ENCODE measurements around the gene IRAK3. TPM values are rescaled to one million over a fixed set of nuclear protein-coding genes. Genes with fewer than 3 reads are reported as not detected.

IRAK3 gene
- total RNA-seq, 6 donors from 2014 or later, result 33.8 to 65.0 (median 39.7) TPM

GRCh38 chr12:66241061-66242043 lies 52.3 kb downstream of the IRAK3 start:
- H3K9me3 ChIP-seq, result no peaks in the 10 kb centered on the region
- TF ChIP-seq EP300 (IDR thresholded peaks at IDR 0.05) (no peak), POLR2AphosphoS5 (IDR thresholded peaks at IDR 0.05) (peak in 1 of 2 donors; percentile 38), CTCF (IDR thresholded peaks at IDR 0.05) (no peak), POLR2A (IDR thresholded peaks at IDR 0.05) (no peak)
- peak in 1 of 2 donors; percentile 77 for ATAC-seq (ENCODE audit: low FRiP score in 2 of 2)
- H3K36me3 ChIP-seq, result peaks cover 0 to 58% (median 6%) of the 10 kb centered on the region in 4 donors
- no peak for DNase-seq
- no peaks in the 10 kb centered on the region for H3K27me3 ChIP-seq
- no peak overlapping the region for H3K4me3 ChIP-seq
- H3K27ac ChIP-seq, result peak overlapping the region; percentile 35 to 80 (median 58)
- peaks cover 0 to 6% (median 4%) of the 10 kb centered on the region in 4 donors for H3K4me1 ChIP-seq
- WGBS, 2 donors, result 67 to 76% methylated on average over 7 of the region's 7 CpGs

GRCh38 chr12:66242311-66242710 lies 53.3 kb downstream of the IRAK3 start:
- DNase-seq (no peak), ATAC-seq (ENCODE audit: low FRiP score in 2 of 2) (no peak)
- H3K9me3 ChIP-seq, result no peaks in the 10 kb centered on the region
- H3K27me3 ChIP-seq, result no peaks in the 10 kb centered on the region
- WGBS, 2 donors, result 75 to 78% methylated on average over 2 of the region's 2 CpGs
- H3K27ac ChIP-seq, result peak overlapping the region; percentile 35 to 80 (median 58)
- TF ChIP-seq POLR2AphosphoS5 (IDR thresholded peaks at IDR 0.05) (no peak), POLR2A (IDR thresholded peaks at IDR 0.05) (no peak), EP300 (IDR thresholded peaks at IDR 0.05) (no peak), CTCF (IDR thresholded peaks at IDR 0.05) (no peak)
- peaks cover 0 to 5% (median 0%) of the 10 kb centered on the region in 4 donors for H3K4me1 ChIP-seq
- peaks cover 0 to 68% (median 11%) of the 10 kb centered on the region in 4 donors for H3K36me3 ChIP-seq
- no peak overlapping the region for H3K4me3 ChIP-seq

GRCh38 chr12:66243911-66244310 lies 54.9 kb downstream of the IRAK3 start:
- Histone ChIP-seq H3K4me3 (no peak overlapping the region), H3K9me3 (no peaks in the 10 kb centered on the region), H3K36me3 (peaks cover 4 to 80% (median 21%) of the 10 kb centered on the region in 4 donors), H3K27me3 (no peaks in the 10 kb centered on the region), H3K4me1 (peaks cover 0 to 5% (median 0%) of the 10 kb centered on the region in 4 donors), H3K27ac (no peak overlapping the region)
- no peak for TF ChIP-seq EP300 (IDR thresholded peaks at IDR 0.05)
- no peak for TF ChIP-seq POLR2A (IDR thresholded peaks at IDR 0.05)
- TF ChIP-seq POLR2AphosphoS5 (IDR thresholded peaks at IDR 0.05), result no peak
- TF ChIP-seq CTCF (IDR thresholded peaks at IDR 0.05), result no peak
- ATAC-seq (ENCODE audit: low FRiP score in 2 of 2), result no peak
- no peak for DNase-seq
- WGBS, 2 donors, result 87 to 90% methylated on average over 2 of the region's 2 CpGs

GRCh38 chr12:66244446-66244845 lies 55.4 kb downstream of the IRAK3 start:
- H3K9me3 ChIP-seq, result no peaks in the 10 kb centered on the region
- no peak overlapping the region for H3K27ac ChIP-seq
- DNase-seq (no peak), ATAC-seq (ENCODE audit: low FRiP score in 2 of 2) (no peak)
- no peak overlapping the region for H3K4me3 ChIP-seq
- H3K36me3 ChIP-seq, result peaks cover 4 to 80% (median 23%) of the 10 kb centered on the region in 4 donors
- TF ChIP-seq POLR2A (IDR thresholded peaks at IDR 0.05) (no peak), CTCF (IDR thresholded peaks at IDR 0.05) (no peak), POLR2AphosphoS5 (IDR thresholded peaks at IDR 0.05) (no peak), EP300 (IDR thresholded peaks at IDR 0.05) (no peak)
- WGBS, 2 donors, result 85 to 87% methylated on average over 1 of the region's 1 CpG
- no peaks in the 10 kb centered on the region for H3K27me3 ChIP-seq
- H3K4me1 ChIP-seq, result peaks cover 0 to 5% (median 0%) of the 10 kb centered on the region in 4 donors
